ENCODE results near the gene DHRS12. TPM values are rescaled to one million over a fixed set of nuclear protein-coding genes. Genes with fewer than 3 reads are reported as not detected.

DHRS12 gene
- total RNA-seq, 1 donor from 2014 or later, result 9.8 TPM

DNA sequence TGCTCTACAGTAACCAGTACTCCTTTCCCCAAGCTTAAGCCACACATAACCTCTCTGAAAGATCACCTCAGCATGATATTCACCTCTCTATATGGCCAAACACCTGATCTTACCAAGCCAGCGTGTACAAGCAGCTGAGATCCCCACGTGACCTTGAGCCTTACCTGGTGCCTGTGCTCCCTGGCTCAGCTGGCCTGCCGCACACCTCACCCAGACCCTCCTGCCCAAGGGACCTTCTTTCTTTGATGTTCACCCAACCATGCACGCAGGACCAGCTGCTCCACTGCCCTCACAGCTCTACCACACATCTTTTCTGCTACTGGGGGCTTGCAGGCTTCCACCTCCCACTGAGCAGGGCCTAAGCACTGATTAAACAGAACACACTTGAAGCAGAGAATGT is 9.0 kb downstream of the DHRS12 start:
- intact Hi-C loops (cut with DNase I), result no loop called here
- DNase-seq (ENCODE audit: low spot score), result no peak

DNA sequence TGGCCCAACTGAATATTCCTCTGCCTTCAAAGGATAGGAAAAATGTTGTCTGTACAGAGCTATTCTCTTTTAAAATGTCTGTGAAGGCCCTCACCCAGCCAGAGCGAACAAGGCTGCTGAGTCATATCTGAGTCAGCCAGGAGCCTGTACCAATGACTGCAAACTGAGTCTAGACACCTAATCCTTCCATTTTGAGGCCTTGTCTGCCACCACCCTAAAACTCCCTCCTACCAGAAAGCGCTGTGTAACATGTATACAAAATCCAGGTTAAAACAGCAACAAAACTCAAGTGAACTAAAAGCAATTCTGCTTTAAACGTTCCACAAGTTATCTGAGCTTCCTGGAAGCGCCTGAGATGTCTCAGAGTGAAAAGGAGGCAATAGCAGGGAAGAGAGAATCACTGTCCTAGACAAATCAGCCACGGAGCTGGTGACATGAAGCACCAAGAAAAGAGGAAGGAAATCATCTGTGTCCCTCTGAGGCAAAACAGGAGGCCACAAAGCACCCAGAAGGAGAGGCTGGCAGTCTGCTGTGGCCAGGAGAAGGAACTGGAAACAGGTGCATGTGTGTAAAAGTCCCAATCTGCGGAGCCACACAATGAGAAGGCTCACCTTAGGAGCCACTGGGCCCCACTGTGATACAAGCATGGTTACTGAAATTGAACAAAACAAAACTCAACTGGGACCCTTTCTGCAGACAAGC is 10.2 kb downstream of the DHRS12 start:
- intact Hi-C loops (cut with DNase I), result no loop called here
- no peak for DNase-seq (ENCODE audit: low spot score)

DNA sequence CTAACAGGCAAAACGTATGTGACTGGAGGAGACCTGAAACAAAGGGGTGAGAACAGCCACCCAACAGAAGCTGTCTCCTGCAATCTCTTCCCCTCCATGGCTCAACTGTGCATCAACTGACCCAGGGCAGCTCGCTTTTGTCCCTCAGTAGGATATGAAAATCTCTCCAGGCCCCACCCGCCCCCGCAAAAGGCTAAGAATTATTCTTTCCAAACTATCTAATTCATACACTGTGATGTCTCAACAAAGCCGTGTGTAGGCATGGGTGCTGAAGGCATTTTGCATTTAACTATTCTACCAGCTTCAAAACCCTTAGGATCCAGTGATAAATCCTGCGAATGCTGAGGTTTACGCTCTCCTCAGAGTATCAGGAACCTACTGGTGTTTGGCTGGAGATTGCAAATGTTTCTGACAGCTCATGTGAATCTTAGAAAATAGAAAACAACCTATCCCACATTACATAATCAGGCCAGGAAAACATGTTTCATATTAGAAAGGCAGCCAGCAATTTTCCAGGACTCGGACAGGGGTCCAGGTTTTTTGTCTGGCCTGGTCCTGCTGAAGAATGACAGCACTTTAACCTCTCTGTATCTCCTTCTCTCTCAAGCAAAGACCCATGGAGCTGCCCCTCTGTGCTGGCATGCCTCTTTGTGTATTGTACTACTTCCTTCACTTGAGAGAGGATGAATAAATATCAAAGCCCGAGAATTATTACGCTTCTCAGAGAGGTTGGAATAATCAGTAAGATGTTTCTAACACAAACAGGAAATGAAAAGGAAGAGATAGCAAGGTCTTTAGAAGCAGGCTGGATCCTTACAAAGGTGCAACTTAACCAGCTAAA is 17.3 kb downstream of the DHRS12 start:
- no peak for DNase-seq (ENCODE audit: low spot score)
- intact Hi-C loops (cut with DNase I), result no loop called here

DNA sequence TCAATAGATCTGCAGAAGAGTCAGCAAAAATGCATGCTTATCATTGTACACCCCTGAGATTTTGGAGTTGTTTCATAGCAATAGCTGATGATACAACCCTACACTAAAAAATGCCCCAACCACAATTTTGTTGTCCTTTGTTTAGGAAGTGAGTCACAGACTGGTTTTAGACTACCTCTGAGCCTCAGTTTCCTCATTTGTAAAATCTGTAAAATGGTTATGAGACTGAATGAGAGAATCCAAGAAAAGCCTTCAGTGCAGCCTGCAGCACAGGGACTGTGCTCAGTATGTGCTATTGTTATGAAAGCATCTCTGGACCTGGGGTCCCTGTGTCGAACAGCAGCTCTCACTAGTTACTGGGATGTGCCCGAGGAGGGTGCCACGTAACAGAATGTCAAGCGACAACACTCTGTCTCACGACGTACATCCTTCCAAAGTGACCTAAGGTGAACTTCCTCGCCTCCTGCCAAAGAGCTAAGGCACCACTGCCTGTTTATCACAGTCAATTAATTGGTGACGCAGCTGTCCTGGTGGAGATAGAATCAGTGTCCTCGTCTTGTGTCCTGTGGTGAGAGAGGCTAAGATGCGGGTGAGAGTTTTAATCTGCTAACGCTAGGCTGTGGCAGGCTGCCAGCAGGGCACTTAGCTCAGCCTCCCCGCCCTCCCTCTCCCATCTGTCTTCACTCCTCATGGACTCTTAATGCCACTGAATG is 18.1 kb downstream of the DHRS12 start:
- DNase-seq (ENCODE audit: low spot score), result no peak
- intact Hi-C loops (cut with DNase I), result no loop called here

DNA sequence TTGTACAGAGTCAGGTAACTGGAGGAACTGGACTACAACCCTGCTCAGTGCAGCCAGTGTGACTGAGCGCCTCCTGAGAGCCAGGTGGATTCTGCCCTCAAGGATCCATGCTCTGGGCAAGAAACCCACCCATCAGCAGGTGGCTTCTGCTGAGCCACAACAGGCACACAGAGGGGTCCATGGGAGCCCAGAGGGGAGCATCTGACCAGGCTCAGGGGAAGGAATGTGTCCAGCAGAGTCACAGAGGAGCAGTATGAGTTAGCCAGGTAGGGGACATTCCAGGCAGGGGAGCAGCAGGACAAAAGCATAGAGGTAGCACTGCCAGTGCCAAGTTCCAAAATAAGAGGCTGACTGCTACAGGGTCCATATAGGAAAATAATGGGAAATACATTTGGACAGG is 19.9 kb downstream of the DHRS12 start:
- DNase-seq (ENCODE audit: low spot score), result no peak
- intact Hi-C loops (cut with DNase I), result loop anchor here (5.0 kb wide), 1 partner anchor 197 kb away; no protein-coding TSS in a partner anchor

DNA sequence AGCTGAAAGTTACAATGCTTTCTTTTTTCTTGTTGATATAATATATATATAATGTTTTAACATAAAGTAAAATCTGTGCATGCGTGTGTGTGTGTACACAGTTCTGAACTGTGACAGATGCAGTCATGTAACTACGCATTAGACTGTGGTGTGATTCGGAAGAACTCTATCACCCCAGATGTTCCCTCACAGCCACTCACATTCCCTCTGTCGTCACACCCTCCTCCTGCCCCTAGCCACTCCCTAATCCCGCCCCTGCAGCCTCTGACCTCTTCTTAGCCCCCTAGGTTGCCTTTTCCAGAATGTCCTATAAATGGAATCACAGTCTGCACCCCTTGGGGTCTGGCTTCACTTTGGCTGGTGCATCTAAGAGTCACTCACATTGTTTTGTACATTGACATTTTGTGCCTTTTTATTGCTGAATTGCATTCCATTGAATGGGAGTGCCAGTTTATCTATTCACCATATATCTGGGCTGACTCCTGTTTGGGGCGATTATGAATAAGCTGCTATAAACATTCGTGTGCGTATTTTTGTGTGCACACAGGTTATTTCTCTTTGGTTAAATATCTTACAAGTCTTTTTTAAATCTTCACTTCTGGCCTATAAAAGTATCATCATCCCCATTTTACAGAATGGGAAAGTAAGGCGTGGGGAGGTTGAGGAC is 20.4 kb downstream of the DHRS12 start:
- intact Hi-C loops (cut with DNase I), result loop anchor here (5.0 kb wide), 1 partner anchor 196 kb away; no protein-coding TSS in a partner anchor
- DNase-seq (ENCODE audit: low spot score), result no peak

DNA sequence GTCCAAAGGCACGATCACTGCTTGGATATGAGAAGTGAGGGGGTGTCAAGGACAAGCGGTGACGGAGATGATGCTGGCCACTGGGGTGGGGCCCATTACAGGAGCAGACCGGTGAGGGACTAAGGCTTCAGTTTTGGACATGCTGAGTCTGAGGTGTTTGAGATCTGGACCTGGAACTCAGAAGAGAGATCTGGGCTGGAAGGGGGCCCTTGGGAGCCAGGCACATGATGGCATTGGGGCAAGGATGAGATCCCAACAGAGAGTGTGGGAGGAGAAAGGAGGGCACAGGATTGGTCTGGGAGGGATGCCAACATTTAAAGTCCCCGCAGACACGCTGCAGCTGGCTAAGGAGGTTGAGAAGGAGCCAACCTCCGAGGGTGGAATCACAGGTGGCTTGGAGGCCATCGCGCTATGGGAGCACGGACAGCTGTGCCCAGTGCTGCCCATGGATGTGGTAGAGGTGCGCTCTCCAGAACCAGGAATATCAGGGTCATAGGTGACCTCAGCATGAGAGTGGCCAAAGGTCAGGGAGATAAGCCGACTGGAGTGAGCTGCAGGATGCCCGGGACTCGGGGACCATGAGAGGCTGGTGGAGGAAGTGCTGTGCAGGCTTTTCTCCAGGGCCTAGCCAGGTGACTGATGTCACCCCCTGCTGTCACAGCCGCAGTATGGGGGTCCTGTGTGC is 21.8 kb downstream of the DHRS12 start:
- no peak for DNase-seq (ENCODE audit: low spot score)
- intact Hi-C loops (cut with DNase I), result loop anchor here (5.0 kb wide), 1 partner anchor 195 kb away; no protein-coding TSS in a partner anchor

DNA sequence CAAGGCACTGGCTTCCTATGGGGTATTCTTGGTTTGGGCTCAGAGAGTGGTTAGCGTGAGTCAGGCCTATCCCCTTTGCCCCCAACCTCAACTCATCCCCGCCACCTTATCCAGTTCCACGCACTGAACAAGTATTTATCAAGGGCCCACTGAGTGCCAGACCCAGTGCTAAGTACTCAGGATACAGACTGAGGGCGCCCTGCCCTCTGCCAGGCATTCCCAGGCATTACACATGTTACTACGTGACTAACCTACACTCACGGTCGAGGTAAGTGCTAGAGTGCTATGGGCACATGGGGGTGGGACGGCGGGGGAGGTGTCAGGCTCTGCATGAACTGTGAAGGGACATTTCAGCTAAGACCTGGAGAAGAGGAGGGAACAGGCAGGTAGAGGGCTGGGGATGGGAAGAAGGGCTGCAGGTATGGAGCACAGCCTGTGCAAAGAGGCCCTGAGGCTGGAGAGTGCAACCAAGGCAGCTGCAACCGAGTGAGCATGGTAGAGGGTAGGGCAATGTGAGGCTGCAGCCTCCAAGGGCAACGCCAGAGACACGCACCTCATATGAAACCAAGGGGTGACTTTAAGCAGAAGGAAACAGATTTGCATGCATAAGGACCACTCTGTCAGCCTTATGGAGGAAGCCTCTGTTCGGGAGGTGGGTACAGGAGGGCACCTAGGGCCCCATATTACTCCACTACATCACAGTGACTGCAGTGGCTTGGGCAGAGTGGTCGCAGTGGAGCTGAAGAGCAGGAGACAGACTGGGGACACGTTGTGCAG is 22.5 kb downstream of the DHRS12 start:
- intact Hi-C loops (cut with DNase I), result loop anchor here (5.0 kb wide), 1 partner anchor 194 kb away; no protein-coding TSS in a partner anchor
- no peak for DNase-seq (ENCODE audit: low spot score)

DNA sequence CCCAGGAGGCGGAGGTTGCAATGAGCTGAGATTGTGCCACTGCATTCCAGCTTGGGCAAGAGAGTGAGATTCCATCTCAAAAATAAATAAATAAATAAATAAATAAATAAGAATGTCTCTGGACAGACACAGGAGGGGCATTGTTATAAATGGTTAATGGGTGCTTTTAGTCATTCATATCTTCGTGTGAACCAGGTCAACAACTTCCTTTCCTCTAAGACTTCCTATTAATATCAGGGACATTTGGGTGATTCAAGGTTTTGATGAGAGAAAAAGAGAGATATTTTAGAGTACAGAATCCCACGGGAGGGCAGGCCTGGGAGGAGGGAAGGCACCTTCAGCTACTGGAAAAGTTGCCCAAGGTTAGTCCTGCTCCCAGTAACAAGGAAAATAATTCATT is 23.9 kb downstream of the DHRS12 start:
- intact Hi-C loops (cut with DNase I), result loop anchor here (5.0 kb wide), 1 partner anchor 193 kb away; no protein-coding TSS in a partner anchor
- no peak for DNase-seq (ENCODE audit: low spot score)

DNA sequence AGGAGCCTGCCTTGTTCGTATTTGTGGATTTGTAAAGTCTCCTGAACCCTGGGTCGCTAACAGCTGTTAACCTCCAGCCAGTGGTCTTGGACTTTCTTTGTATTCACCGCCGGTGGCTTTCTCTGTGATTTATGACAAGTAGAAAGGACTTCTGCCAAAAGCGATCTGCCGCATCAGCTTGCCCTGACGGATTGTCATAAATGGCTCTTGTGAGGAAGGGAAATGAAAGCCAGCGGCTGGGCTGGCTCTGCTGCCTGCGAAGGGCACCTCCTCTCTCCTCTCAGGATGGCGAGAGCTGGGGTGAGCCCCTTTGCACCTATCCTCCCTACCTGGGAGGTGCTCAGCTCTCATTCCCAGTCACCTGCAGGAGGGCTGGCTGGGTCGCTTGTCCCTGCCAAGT is 25.6 kb downstream of the DHRS12 start:
- intact Hi-C loops (cut with DNase I), result no loop called here
- DNase-seq (ENCODE audit: low spot score), result no peak

DNA sequence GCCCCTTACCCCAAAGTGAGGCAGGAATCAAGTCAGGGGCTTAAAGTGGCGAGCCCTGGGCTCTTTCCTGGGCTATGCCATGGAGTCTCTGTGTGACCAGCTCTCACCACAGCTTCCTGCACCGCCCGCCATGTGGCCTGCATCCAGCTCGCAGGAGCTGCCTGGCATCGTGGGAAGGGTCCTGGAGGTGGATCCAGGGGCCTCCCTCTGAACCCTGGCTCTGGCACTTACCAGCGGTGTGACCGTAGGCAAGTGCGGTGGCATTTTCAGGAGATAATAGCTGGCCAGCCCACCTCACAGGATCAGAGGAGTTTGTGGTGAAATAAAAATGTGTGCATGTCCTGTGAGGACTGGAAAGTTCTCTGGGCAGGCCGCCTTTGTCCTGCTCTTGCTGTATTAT is 26.0 kb downstream of the DHRS12 start:
- no peak for DNase-seq (ENCODE audit: low spot score)
- intact Hi-C loops (cut with DNase I), result no loop called here

DNA sequence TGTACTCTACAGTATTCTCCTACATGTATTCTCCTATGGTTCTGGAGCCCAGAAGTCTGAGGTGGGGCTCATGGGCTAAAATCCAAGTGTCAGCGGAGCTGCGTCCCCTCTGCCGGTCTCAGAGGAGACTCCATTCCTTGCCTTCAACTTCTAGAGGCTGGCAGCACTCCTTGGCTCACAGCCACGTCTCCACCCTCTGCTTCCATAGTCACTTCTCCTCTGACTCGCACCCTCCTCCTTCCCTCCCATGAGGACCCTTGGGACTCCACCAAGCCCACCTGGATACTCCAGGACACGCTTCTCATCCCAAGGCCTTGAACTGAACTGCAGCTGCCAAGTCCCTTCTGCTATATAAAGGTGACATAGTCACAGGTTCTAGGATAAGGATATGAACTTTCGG is 27.8 kb downstream of the DHRS12 start:
- intact Hi-C loops (cut with DNase I), result no loop called here
- DNase-seq (ENCODE audit: low spot score), result no peak

DNA sequence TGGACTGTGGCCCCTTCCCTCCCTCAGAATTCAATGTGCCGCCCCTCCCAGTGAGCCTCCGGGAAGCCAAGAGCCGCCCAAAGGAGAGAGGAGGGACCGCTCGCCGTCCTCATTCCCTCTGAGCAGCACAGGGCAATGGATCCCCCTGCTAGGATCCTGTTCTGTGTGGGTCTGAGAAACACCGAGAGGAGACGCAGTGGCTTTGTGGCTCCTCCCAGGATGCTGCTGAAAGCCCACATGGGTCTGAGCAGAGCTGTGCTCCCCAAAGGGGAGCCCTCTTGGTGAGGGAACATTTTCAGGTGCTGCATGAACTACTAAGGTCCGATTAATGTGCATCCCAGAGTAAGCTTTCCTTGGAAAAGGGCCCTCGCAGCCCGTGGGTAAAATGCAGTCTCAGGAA is 30.4 kb downstream of the DHRS12 start:
- DNase-seq (ENCODE audit: low spot score), result no peak
- intact Hi-C loops (cut with DNase I), result no loop called here

DNA sequence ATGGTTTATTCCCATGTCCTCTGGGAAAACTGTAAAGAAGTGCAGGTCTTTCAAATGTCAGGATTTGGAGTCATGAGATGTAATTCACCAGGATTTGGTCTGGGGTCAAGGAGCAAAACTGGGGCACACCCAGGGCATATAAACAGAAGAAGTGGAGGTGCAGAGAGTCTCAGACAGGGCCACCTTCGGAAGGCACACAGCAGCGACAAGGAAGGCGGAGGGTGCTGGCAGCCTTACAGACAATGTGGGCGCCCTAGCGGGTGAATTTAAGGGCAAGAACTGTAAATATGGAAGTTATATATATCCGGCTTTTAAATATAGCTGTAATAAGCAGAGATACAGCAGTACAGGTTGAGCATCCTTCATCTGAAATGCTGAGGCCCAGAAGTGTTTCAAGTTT is 31.2 kb downstream of the DHRS12 start:
- intact Hi-C loops (cut with DNase I), result no loop called here
- no peak for DNase-seq (ENCODE audit: low spot score)

DNA sequence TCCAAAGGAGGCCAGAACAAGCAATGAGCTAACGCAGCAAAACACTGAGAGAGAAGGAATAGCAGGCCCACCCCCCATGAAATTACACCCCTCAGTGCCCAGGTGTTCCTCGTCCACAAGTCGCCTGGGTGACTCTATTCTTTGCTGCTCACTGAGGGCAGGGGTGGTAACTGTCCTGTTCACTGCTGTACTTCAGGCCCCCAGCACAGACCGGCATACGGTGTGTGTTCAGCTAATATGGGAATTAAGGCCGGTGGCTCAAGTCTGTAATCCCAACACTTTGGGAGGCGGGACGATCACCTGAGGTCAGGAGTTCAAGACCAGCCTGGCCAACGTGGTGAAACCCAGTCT is 31.9 kb downstream of the DHRS12 start:
- DNase-seq (ENCODE audit: low spot score), result no peak
- intact Hi-C loops (cut with DNase I), result no loop called here

DNA sequence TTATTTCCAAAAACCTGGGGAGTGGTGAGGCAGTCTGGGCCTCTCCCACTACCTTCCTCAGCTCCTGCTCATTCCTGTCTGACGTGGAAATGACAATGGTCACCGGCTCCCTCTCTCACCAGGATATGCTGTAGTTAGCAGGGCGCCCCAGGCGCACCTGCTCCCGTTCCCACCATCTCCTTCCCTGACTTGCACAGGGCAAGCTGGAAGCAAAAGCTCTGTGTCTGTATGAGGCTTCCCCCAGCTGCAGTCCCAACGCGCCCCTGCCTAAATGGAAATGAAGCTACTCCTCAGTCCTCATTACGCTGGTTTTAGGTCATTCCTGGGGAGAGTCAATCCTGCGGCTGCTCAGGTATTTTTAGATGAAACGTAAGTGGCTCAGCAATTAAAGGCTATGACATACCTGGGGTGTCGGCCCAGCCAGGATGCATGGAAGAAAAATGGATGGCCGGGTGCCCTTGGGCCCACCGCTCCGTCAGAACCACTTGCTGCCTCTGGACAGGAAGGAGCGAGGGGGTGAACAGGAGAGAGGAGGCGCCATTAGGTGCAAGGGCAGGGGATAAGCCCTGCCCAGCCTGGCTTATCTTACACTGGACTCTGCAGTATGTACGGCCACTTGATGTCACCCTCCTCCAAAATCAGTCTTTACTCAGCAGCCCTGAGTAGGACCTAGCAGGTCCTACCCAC is 32.4 kb downstream of the DHRS12 start:
- intact Hi-C loops (cut with DNase I), result no loop called here

DNA sequence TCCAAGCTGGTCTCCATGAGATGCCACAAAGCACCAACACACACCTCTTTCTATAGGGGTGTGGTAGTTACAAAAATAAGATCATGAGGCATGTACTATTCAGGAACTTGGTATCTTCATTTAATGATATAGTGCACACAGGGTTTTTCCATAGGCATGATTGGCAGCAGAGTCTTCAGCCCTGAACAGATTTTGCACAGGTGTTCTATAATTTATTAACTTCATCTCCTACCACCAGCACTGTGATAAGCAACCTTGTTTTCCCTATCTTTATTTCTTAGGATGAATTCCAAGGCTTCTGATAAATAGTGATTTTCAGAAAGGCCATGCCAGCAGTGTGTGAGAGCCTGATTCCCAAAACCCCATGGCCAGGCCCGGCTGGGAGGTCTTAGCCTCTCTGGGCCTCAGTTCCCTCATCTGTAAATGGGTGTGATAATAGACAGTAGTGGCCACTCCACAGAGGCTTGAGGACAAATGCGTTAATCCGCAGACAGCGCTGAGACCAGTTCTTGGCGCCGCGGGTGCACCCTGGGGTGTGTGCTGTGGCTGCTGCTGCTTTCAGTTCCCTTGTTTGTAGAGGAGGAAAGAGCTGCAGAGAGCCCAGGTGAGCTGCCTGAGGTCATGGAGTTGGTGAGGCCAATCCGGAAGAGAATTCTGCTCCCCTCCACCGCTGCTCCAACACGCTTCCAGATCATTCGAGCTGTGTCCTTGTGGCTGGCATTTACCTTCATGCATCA is 33.1 kb downstream of the DHRS12 start:
- DNase-seq (ENCODE audit: low spot score), result no peak

More for the DNA sequence above, 32.4 kb downstream of the DHRS12 start:
- no peak for DNase-seq (ENCODE audit: low spot score)

More for the DNA sequence above, 33.1 kb downstream of the DHRS12 start:
- intact Hi-C loops (cut with DNase I), result no loop called here
